GM12872 (cell line): ENCODE data around the gene BEAN1.

Experiments used
- CTCF ChIP-seq: IDR thresholded peaks from 3 replicates; pipeline ENCODE4 v1.5.1; 2011; ENCODE audit warnings: low read depth, mild to moderate bottlenecking, low read length, moderate library complexity; ENCODE audit not compliant: insufficient read depth

Gene BEAN1

GRCh38 chr16:66416939-66417700 is 10.0 kb upstream of the BEAN1 start:
- no peak for TF ChIP-seq CTCF

GRCh38 chr16:66418165-66418962 is 8.7 kb upstream of the BEAN1 start:
- TF ChIP-seq CTCF = no peak

- peak; percentile 18; the same call in 1 of the 3 replicates for TF ChIP-seq CTCF
Observed at GRCh38 chr16:66419527-66419926, 7.6 kb upstream of the BEAN1 start.

GRCh38 chr16:66420396-66420795 is 6.7 kb upstream of the BEAN1 start:
- no peak for TF ChIP-seq CTCF

DNA sequence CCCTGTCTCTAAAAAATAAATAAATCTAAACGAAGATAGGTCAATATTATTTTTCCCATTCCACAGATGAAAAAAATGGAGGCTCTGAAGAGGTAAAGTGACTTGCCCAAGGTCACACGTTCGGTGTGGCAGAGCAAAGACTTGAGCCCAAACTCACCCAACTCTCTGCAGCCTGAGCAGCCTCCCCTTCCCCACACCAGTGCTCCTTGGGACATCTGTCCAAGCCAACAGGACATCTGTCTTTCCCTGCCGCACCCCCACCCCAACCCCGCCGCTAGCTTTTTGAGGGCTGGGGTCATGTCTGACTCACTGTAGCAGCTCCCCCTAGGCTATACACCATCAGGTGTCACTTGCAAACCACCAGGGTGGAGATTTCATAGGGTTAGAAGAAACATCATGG is 5.2 kb upstream of the BEAN1 start:
- no peak for TF ChIP-seq CTCF

GRCh38 chr16:66422366-66422765 is 4.7 kb upstream of the BEAN1 start:
- no peak for TF ChIP-seq CTCF

DNA sequence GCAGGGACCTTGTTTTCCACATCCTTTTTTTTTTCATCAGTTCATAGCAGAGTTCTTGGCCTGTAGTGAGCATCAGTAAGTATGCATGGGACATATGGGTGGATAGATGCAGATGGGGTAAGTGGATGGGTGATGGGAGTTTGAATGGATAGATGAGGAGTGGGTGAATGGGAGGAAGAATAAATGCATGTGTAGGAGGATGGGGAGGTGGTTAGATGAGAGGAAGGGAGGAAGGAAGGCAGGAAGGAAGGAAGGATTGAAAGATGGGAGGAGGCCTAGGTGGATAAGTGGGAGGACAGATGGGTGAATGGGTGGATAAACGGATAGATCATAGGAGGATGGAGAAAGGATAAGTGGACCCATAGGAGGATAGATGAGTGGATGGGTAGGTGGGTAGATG is 3.9 kb upstream of the BEAN1 start:
- TF ChIP-seq CTCF = no peak
